HG02763 (cell line): ENCODE results near the gene KRT79.
"Not testable (repeated sequence)": the region's sequence is repeated elsewhere in the genome, so short reads cannot be mapped to it uniquely, and the experiment has no call there.

Experiments used
- ATAC-seq: cut with Tn5 transposase; IDR thresholded peaks from one replicate; pipeline ENCODE4 v1.9.1; 2021; ENCODE audit warnings: mild to moderate bottlenecking, moderate library complexity; ENCODE audit not compliant: unreplicated experiment

The KRT79 gene

DNA sequence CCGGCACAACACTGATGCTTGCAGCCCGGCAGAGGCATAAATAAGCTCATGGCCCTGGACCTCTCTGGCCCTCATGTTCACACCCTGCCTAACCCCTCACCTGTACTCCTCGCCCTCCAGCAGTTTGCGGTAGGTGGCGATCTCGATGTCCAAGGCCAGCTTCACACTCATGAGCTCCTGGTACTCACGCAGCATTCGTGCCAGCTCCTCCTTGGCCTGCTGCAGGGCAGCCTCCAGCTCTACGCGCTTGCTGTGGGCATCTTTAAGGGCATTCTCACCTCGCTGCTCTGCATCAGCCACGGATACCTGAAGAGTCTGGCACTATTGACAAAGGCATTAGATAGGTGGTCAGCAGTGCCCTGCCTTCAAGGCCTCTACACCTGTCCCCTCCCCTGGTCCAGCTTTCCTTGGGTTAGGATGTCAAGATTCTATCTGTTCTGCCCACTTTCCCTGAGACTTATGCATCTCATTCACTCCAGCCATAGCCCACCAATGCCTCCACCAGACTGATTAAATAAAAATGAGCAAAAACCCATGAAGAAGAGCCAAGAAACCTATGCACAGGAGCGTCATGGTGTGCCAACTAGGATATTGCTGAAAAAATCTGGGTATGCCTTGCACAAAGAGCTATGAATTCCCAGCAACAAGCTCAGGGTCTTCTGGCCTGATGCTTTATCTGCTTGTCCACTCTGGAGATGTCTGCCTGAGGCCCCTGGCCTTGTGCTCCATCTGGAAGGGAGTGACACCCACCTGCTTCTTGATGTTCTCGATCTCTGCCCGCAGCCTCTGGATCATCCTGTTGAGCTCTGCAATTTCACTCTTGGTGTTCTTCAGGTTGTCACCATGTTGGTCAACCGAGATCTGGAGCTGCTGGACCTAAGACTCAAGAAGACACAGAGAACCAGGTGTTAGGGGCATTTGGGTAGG lies 26.3 kb downstream of the KRT79 start:
- ATAC-seq = no peak

DNA sequence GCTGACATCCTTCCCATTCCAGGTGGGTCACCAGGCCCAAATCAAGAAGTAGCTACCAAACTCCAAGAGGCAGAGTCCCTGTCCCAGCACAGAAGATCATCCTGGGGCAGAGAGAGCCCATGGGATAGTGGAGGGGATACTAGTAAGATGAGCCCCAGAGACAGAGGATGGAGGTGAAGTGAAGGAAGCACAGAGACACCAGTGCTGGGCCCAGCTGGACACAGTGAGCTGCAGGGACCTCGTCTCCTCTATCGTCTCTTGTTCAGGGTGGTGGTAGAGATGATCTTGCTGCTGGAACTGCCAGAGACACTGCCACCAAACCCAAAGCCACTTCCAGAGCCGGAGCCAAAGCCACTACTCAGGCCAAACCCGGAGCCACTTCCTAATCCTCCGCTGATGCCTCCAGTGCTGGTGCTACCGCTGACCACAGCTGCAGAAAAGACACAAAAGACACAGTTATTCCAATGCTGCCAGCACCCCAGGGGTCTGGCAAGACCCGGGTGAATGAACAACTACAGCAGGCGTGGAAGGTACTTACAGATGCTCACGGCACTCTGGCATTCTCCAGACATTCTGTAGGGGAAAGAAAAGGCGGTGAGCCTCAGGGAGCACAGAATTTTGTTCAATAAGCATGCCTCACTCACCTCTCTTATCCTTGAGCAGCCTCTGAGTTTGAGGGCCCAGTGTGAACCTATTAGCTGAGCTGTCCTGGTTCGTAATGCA lies 27.1 kb downstream of the KRT79 start:
- ATAC-seq = no peak

DNA sequence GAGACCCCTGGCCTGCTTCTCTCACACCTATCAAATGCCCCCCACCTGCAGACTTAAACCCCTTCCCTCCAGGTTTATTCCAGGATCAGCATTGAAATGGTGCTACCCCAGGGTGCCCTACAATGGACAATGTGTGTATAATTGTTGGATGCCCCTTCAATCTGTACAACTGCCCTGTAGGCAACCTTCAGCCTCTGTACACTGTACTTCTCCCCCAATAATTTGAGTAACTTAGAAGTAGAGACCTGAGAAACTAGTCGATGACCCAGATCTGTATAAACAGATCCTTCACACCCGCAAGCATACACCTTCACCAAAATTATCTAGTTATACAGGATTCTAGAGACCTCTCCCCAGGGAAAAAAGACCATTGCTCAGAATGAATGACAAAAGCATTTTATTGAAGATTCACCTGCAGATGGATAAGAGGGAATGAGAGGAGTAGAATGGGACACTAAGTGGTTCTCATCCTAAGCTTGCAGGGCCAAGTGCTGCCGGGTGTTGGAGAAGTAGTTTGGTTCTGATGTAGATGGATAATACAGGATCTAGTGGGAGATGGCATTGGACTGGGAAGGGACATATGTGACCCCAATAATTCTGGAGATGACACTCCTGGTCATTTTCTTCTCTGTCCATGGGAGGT lies 27.8 kb downstream of the KRT79 start:
- no peak for ATAC-seq

DNA sequence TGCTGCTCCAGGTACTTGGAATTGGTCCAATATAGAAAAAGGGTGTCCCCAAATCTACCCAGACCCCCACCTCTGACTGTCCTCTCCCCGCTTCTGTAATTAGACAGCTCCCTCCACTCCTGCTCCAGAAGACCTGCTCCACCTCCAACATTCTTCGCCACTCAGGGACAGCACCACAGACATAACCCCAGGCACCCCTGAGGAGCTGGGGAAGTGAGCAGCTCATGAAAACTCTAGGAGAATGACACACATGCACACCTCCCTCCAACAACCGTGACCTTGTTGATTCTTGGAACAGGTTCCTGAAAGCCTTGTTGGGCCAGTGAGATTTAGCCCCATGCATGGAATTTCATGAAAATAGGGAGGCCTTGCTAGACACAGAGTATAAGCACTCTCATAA lies 28.4 kb downstream of the KRT79 start:
- ATAC-seq = no peak

DNA sequence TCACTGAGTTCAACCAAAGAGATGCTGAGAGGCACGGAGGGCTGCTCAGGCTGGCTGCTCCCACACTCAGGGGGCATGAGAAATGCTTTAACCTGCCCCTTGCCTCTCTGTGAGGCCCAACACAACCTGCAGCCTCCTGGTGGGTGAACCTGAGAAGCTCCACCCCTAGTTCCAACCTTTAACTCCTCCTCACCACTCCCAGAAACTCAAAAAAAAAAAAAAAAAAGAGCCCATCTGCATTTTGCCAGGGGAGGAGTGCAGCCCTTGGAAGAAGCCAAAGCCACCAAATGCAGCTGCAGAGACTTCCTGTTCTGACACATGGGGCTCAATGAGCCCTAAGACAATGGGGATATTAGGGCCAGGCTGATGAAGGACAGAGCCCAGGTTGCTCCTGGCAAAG lies 29.1 kb downstream of the KRT79 start:
- no peak for ATAC-seq

DNA sequence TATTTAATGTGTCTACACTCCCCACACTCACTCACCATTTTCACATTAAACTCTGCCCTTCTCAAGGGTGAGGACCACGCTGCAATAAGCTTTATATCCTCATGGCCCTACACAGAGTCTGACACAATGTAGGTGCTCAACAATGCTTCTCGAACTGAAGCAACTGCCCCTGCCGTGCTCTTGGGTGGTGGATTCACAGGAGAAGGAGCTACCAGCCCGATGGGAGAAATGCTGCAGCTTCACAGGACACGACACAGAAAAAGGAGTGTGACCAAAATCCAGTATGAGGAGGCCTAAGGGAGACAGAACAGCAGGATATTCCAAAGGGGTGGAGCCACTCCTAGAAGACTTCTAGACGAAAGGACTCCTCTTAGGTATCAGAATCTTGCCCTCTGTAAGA lies 31.7 kb downstream of the KRT79 start:
- no peak for ATAC-seq

DNA sequence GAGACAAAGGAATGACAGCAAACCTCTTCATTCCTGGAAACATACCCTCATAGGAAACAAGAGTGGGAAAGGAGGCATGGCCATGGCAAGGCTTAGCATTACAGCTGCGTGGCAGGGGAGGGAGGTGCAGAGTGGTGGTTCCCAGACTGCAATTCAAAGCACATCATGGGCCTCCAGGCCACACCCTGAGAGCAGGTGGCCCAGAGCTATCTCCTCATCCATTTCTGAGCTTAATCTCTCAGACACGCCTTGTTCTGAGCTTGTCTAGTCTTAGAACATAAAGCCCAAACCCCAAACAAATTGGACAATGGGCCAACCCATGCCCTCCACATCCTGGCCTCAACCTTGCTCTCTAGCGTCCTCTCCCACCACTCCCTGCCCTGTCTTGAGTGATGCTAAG lies 32.3 kb downstream of the KRT79 start:
- ATAC-seq = no peak

DNA sequence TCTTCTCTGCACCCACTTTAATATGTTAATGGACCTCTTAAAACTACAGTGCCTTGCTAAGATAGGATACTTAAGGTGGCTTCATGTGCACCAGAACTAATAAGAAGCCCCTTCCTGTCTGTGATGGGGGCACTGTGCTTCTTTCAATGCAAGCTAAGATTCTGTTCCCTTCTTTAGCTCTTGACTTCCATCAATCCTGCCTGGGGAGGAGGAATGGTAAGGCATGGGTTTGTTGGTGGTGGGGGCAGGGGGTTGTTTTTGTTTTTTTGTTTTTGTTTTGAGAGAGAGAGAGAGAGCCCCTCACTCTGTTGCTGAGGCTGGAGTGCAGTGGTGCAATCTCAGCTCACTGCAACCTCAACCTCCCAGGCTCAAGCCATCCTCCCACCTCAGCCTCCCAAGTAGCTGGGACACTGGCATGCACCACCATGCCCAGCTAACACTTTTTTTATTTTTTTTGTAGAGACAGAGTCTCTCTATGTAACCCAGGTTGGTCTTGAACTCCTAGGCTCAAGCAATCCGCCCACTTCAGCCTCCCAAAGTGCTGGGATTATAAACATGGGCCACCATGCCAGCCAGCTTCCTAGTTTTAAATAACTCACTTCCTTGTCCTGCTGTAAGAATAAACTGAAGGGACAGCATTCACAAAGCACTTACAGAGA lies 33.7 kb downstream of the KRT79 start:
- ATAC-seq = no peak

DNA sequence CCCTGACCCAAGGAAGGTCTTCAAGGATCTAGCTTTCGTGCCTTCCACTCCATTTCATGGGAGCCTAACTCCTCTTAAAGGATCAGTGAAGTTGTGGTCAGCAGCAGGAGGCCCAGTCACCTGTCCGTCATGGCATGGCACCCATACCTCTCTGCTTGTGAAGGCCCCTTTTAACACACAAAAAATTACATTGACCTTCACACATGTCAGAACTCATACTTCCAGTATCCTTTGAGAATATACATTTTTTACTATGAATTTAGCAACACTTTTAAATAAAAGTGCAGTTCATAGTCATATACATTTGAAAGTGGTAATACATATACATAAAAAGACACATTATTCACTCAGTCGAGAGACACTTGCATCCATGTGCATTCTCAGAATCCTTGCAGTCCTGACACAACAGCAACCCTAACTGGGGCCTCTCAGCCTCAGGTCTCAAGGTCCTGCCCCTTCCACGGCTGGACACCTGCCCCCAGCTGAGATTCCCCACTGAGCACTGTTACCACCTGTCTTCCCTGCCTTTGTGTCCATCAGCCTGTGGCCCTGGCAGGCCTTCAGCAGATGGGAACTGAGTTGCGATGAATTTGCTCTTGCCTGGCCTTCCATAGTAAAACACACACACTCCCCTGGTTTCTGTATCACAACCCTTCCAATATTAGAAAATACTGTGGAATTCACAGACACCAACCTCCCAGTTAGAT lies 34.5 kb downstream of the KRT79 start:
- no peak for ATAC-seq

DNA sequence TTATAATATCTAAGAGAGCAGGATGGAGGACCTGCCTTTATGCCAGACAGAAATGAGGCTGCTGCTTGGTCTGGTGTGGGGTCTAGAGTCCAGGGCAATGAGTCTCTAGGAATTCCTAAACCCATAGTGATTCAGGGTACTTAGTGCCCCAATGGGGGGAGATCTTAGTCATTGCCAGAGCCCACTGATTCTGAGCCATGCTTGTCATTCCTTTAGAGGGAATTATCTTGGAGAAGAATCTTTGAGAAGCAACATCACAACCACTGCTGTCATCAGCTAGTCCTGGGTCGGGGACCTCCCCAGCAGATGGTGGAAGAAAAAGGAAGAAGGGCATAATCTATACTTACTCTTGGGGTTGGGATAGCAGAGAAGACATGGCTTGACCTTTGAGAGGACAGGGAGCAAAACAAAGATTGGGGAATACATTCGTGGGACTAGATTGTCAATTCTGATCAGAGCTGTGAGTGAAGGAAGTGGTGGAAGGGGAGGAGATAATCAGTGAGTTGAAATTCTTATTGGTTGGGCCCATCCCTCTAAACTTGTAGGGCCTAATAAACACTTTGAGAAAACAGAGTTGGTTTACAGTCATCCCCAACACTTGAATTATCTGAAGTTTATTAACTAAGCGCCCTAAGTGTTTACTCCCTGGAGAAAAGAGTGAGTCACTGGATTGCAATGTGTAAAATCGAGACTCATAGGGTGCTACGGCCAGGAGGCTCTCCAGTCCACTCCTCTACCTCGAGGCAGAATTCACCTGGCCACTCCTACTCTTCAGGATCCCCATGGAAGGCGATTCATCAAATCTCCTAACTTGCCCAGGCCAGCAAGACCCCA lies 35.2 kb downstream of the KRT79 start:
- no peak for ATAC-seq

DNA sequence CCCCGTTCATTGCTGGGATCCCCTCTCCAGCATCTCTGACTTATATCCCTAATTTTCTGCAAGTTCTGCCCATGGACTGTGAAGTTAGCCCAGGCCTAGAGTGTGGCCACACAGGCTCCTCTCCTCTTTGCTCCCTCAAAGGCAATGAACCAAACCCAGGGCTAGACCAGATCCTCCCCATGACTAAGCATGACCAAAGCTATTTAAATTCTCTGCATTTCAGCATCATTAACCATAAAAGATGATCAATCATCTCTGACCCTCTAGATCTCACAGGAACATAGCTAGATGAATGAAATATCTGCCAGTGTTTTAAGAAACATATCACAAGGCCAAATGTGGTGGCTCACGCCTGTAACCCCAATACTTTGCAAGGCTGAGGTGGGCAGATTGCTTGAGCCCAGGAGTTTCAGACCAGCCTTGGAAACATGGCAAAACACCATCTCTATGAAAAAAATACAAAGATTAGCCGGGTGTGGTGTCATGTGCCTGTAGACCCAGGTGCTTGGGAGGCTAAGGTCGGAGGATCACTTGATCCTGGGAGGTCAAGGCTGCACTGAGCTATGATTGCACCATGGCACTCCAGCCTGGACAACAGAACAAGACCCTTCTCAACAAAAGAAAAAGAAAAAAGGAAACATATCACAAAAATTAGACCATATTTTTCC lies 36.0 kb downstream of the KRT79 start:
- ATAC-seq = no peak

DNA sequence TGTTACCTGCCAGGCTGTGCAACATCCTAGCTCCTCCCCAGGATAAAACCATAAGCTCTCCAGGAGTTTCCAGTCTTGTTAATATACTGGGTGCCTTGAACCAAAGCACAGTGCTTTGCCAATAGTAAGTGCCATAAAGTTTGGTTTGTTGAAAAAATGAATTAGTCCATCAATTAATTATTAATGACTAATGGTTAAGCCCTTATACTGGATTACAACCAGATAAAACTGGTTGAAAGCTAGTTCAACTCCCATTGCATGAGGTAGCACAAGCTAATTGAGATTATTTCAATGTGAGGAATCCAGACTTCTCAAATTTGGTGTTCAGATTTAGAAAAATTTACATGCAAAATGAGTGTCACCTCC lies 36.6 kb downstream of the KRT79 start:
- ATAC-seq = no peak

DNA sequence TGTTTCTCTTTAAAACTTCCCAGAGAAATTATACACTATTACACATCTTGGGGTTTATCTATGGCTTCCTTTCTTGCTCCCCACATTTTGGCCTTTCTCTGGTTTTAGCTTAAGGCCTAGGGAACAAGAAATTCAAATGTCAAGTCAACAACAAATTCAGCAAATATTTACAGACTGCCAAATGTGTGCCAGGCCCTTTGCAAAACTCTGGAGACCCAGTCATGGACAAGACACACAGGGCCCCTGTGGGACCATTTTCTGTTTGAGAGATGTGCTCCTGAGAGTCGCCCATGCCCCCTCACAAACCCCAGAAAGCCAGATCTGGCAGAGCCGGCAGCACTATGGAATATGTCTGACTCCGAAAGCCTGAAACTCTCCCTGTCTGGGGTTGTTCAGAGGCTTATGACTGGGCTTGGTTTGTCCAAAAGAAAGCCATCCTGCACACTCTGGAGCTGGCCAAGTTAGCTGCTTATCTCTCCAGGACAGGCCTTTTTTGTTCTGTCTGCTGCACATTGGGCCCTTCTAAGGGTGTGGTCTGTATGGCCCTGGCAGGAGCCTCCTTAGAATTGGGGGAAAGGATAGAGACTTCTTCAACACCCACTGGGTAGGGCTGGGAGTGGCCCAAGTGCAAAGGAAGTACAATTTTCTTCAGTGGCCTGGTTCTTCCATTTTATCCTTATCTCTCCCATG lies 37.1 kb downstream of the KRT79 start:
- no peak for ATAC-seq

DNA sequence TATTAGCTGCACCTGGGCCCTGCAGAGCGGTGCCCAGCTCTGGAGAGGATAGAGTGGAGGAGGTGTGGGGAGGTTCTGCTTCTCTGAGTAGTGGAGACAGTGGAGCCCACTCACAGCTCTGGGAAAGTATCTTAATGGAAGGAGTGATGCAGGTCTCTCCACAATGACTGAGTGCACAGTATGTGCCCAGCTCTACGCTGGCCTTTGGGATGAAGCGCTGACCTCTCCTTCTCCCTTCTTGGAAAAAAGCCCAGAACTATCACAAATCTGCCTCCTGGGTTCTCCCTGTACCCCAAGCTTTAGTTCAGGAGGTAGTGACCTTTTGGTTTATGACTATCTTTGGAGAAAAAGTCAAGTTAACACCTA lies 37.7 kb downstream of the KRT79 start:
- ATAC-seq = no peak

DNA sequence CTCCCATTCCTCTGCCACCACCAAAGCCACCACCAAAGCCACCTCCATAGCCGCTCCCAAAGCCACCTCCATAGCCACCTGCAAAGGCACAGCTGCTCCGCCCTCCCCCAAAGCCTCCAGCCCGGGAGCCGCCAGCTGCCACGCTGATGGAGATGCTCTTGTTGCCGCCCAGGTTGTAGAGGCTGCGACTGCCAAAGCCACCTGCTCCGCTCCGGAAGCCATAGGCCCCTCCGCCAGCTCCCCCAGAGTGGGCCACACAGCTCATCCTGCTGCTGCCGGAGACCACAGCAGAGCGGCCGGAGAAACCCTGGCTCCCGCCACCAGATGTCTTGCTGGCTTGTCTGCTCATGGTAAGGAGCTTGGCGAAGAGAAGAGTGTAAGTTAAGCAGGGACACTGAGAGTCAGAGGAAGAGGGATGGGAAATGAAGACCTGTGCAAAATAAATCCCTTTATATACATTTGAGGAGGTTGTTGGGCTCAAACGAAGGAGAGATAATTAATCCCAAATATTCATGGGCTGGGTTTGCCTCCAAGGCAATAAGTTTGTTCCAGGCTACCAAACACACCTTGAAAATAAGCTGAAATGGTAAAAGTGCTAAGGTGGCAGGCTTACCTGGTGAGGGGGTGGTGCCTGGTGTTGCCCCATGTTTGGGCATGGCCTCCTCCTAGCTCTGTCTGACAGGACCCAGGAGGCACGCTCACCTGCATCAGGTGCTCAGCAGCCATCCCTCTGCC lies 38.2 kb downstream of the KRT79 start, which contains the start of gene KRT3:
KRT3 (minus strand) TSS at position 424 of the 735 bp plus-strand sequence; CDS start at position 349, 75 bp downstream.
- no peak for ATAC-seq

DNA sequence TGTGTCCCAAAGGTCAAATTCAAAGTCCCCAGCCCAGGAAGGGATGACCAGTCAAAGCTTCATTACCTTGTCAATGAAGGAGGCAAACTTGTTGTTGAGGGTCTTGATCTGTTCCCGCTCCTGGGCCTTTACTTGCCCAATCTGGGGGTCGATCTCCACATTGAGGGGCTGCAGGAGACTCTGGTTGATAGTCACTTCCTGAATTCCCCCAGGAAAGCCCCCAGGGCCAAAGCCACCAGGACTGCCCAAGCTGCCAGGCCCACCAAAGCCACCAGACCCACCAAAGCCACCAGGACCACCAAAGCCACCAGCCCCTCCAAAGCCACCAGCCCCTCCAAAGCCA lies 38.8 kb downstream of the KRT79 start:
- ATAC-seq = not testable (repeated sequence)

DNA sequence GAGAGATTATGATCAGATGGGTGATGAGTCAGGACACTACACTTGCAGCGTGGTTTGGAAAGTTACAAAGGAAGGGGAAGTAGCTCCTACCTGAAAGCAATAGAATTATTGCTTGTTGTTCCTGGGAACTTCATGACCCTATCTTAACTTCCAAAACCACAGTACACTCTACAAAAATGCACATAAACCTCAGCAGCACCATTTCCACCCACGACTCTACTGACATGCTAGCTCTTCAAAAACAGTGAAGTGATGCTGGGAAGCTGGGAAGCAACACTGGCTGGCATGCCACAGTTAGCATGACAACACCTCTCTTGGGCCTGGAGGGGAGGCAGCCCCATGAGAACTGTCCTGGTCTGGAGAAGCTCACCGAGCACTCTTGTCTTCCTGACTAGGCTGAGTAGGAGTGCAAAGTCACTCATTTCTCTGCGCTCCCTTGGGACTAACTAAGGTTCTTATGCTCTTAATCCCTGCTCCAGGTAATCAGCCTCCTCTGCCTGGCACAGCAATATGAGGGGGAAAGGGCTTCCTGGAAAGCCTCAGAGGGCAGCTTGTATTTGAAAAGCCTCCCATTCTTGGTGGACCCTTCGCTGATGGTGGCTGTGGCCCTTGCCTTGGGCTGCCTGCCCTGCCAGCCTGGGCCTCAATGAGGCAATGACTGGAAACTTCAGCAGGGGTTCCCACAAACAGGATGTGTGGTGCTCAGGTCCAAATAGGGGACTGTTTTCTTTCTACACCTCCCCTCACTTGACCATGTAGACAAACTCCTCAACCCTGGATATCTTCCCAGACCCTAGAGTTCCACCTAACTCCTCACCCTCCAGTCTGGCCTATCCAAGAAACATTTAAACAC lies 39.4 kb downstream of the KRT79 start:
- ATAC-seq = no peak
